Measurements from ENCODE around the gene LIME1.

Gene LIME1

GRCh38 chr20:63751471-63752271, 15.2 kb downstream of the LIME1 start:
- peak; percentile 55 to 59 for DNase-seq

GRCh38 chr20:63752411-63753101, 16.1 kb downstream of the LIME1 start:
- no peak for DNase-seq

- DNase-seq: no peak
Observed at GRCh38 chr20:63753381-63753780, 16.9 kb downstream of the LIME1 start.

GRCh38 chr20:63754008-63754407, 17.5 kb downstream of the LIME1 start:
- DNase-seq: no peak

- DNase-seq: no peak
Observed at GRCh38 chr20:63755933-63756647, 19.6 kb downstream of the LIME1 start.

- no peak for DNase-seq
Observed at GRCh38 chr20:63756648-63756991, 20.2 kb downstream of the LIME1 start.

- DNase-seq: no peak
Observed at GRCh38 chr20:63758152-63758551, 21.7 kb downstream of the LIME1 start.

GRCh38 chr20:63759377-63759901, 23.0 kb downstream of the LIME1 start:
- no peak for DNase-seq

GRCh38 chr20:63765082-63765873, 28.8 kb downstream of the LIME1 start:
- DNase-seq: no peak

GRCh38 chr20:63765902-63766301, 29.4 kb downstream of the LIME1 start:
- DNase-seq: no peak

- DNase-seq: no peak
Observed at GRCh38 chr20:63766695-63767426, 30.4 kb downstream of the LIME1 start.

GRCh38 chr20:63767456-63767855, 31.0 kb downstream of the LIME1 start:
- DNase-seq: no peak

- no peak for DNase-seq
Observed at GRCh38 chr20:63767886-63768285, 31.4 kb downstream of the LIME1 start.

- DNase-seq: no peak
Observed at GRCh38 chr20:63768591-63769515, 32.4 kb downstream of the LIME1 start.

GRCh38 chr20:63769891-63770474, 33.5 kb downstream of the LIME1 start:
- no peak for DNase-seq

- DNase-seq: no peak
Observed at GRCh38 chr20:63771046-63771707, 34.7 kb downstream of the LIME1 start.

- no peak for DNase-seq
Observed at GRCh38 chr20:63772781-63773518, 36.5 kb downstream of the LIME1 start.

GRCh38 chr20:63773571-63774241, 37.2 kb downstream of the LIME1 start:
- DNase-seq: no peak

- no peak for DNase-seq
Observed at GRCh38 chr20:63774306-63774705, 37.8 kb downstream of the LIME1 start.
